ENCODE data around the gene COQ8A. TPM values are rescaled to one million over a fixed set of nuclear protein-coding genes. Genes with fewer than 3 reads are reported as not detected.

The COQ8A gene
- total RNA-seq, 1 experiment from 2014 or later: 35.3 TPM

- no peaks in the 10 kb centered on the region for H3K36me3 ChIP-seq (ENCODE audit: control insufficient read depth in 1 of 2, insufficient read depth in 2 of 2, low read length in 2 of 2)
- H3K4me3 ChIP-seq (replicated peaks in 1 of 2; ENCODE audit: low read depth in 1 of 2, low read length in 2 of 2): no peak overlapping the region
- DNase-seq (ENCODE audit: low read depth, low spot score) (no peak), ATAC-seq (no peak)
- no peaks in the 10 kb centered on the region for H3K9me2 ChIP-seq (ENCODE audit: insufficient read depth)
- RAD21 ChIA-PET (ENCODE audit: low non-redundant PET in 1 of 2, low total read pairs in 2 of 2, uncharacterized antibody in 2 of 2, unreplicated experiment in 2 of 2): no interaction called here
- no peak overlapping the region for H2AFZ ChIP-seq (ENCODE audit: low read depth, low read length, poor library complexity, severe bottlenecking)
- H3K4me1 ChIP-seq (ENCODE audit: control insufficient read depth in 1 of 2, insufficient read depth in 2 of 2, low read length in 2 of 2): no peaks in the 10 kb centered on the region
- no peak overlapping the region for H3K27ac ChIP-seq (ENCODE audit: low read depth, low read length)
- TF ChIP-seq EGR1 (IDR thresholded peaks at IDR 0.05; ENCODE audit: low read depth) (no peak), SP1 (IDR thresholded peaks at IDR 0.05; ENCODE audit: low read depth) (no peak), ZFX (IDR thresholded peaks at IDR 0.05) (no peak), MAX (IDR thresholded peaks at IDR 0.05) (no peak), EZH2phosphoT487 (IDR thresholded peaks at IDR 0.05; ENCODE audit: borderline replicate concordance) (no peak), TCF7L2 (IDR thresholded peaks at IDR 0.05; ENCODE audit: borderline replicate concordance, extremely low read depth, insufficient read depth, insufficient read length) (no peak), ZNF274 (IDR thresholded peaks at IDR 0.05; ENCODE audit: low read depth, low read length) (no peak), YY1 (IDR thresholded peaks at IDR 0.05; ENCODE audit: extremely low read depth, insufficient replicate concordance, low read depth, low read length) (no peak), CEBPB (IDR thresholded peaks at IDR 0.05; ENCODE audit: low read depth) (no peak), SRF (IDR thresholded peaks at IDR 0.05; ENCODE audit: low read depth) (no peak), CTCF (IDR thresholded peaks at IDR 0.05 in 2 of 3, conservative IDR thresholded peaks at IDR 0.05 in 1 of 3; ENCODE audit: borderline replicate concordance in 1 of 3, insufficient read depth in 1 of 3, low read depth in 2 of 3, low read length in 2 of 3) (no peak), SIN3A (IDR thresholded peaks at IDR 0.05; ENCODE audit: low read depth) (no peak)
- no peaks in the 10 kb centered on the region for H3K79me2 ChIP-seq (ENCODE audit: insufficient read depth, low read length)
- CTCF ChIA-PET: no interaction called here
- POLR2A ChIA-PET: no interaction called here
- H4K20me1 ChIP-seq (ENCODE audit: insufficient read depth): no peaks in the 10 kb centered on the region
- BruUV-seq (replicated peaks): no TSS peak
- no peak overlapping the region for H3K4me2 ChIP-seq (ENCODE audit: low read length)
- intact Hi-C loops (cut with micrococcal nuclease): no loop called here
- no peaks in the 10 kb centered on the region for H3K9me3 ChIP-seq (ENCODE audit: control insufficient read depth in 1 of 2, insufficient read depth in 1 of 2, low read depth in 1 of 2, low read length in 2 of 2)
- no peaks in the 10 kb centered on the region for H3K27me3 ChIP-seq (ENCODE audit: insufficient read depth, low read length)
- no peak overlapping the region for H3K9ac ChIP-seq (ENCODE audit: low read length)
Measured at GRCh38 chr1:226980565-226981385, 40.7 kb downstream of the COQ8A start.
